PC-3 (cell line): Measurements from ENCODE around the gene CAMTA1.

ENCODE experiments used
- CTCF ChIP-seq: fragments of 300-600 bp; sonication (generic); conservative IDR thresholded peaks from 2 replicates; pipeline ENCODE4 v1.5.1; 2017; ENCODE audit warnings: antibody characterized with exemption, low read depth, mild to moderate bottlenecking, low read length
- EZH2 ChIP-seq: fragments of 300-600 bp; sonication (generic); IDR thresholded peaks from one replicate; pipeline ENCODE4 v1.6.1; 2017; ENCODE audit warnings: antibody characterized with exemption, mild to moderate bottlenecking, low read length; ENCODE audit not compliant: unreplicated experiment
- EZH2phosphoT487 ChIP-seq: fragments of 300-600 bp; sonication (generic); IDR thresholded peaks from 2 replicates; pipeline ENCODE4 v1.6.1; 2018; ENCODE audit warnings: mild to moderate bottlenecking, antibody characterized with exemption, low read length, borderline replicate concordance

DNA sequence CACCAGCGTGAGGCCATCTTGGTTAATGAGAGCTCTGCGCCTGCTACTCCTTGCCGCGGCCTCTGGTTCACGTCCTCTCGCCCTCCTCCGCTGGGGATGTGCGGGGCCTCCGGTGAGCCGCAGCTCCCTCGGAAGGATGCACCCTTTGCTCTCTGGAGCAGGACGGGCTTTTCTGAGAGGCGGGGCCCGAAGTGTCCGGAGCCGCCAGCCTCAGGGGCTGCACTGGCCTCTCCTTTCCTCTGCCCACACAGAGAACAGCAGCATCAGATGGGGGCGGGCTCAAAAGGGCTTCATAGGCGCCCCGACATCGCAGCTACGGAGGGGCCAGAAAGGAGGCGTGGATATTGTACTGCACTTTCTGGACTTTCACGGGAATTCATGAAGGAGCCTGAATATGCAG is 284.7 kb downstream of the CAMTA1 start:
- TF ChIP-seq CTCF = no peak
- no peak for TF ChIP-seq EZH2phosphoT487
- no peak for TF ChIP-seq EZH2
